Left cardiac atrium (tissue), 4 donors: Measurements from ENCODE around the gene KLK14. TPM values are rescaled to one million over a fixed set of nuclear protein-coding genes. Genes with fewer than 3 reads are reported as not detected.
A peak's percentile ranks its signal among the peaks of the same experiment; 100 is the strongest.

Experiments used
- ATAC-seq, 2 donors: fragments of 200-7000 bp; cut with Tn5 transposase; one replicate each; pipeline ENCODE4 v1.9.1; 2020; ENCODE audit warnings: mild to moderate bottlenecking in 2 of 2, moderate library complexity in 2 of 2
- DNase-seq: peaks from one replicate; pipeline ENCODE4 v3.0.0-alpha.2; 2020
- intact Hi-C, 2 donors: fragments of 100-400 bp; cut with DNase I; formaldehyde crosslinking; loops; one replicate each; pipeline versions ENCODE4 v1.14.1 to v1.15.1; 2022 to 2023
- total RNA-seq, 2 donors: library from RNA; stranded (reverse); fragmentation: NEBNext Ultra II Directional; extraction: Animal tissue kit (Norgen Biotek cat#: 25700); gene quantifications; one replicate each; pipeline ENCODE4 v1.2.1, GENCODE V29; 2021
- donor health status: DM: no; HTN: yes; CAD: no.
- donor health status: DM: no; HTN: yes; CAD: no; lungs with severe emphysema.
- donor health status: DM: yes; HTN: yes; CAD: no.
- donor health status: Dilated cardiomyopathy.

The KLK14 gene
- total RNA-seq, 2 donors from 2014 or later = 0.21 to 0.31 TPM

- intact Hi-C loops = no loop called here
- DNase-seq = no peak
- ATAC-seq = no peak
Observed at GRCh38 chr19:51091895-51092873, 9.5 kb upstream of the KLK14 start.

- ATAC-seq (no peak), DNase-seq (no peak)
- intact Hi-C loops = no loop called here
Observed at GRCh38 chr19:51091126-51091525, 8.4 kb upstream of the KLK14 start.

GRCh38 chr19:51090471-51090870, 7.8 kb upstream of the KLK14 start:
- ATAC-seq (no peak), DNase-seq (no peak)
- intact Hi-C loops = no loop called here

GRCh38 chr19:51089786-51090185, 7.1 kb upstream of the KLK14 start:
- DNase-seq (no peak), ATAC-seq (no peak)
- intact Hi-C loops = no loop called here

- ATAC-seq (no peak), DNase-seq (no peak)
- intact Hi-C loops = no loop called here
Observed at GRCh38 chr19:51086153-51086850, 3.6 kb upstream of the KLK14 start.

GRCh38 chr19:51084505-51084904, 1.8 kb upstream of the KLK14 start:
- ATAC-seq = no peak
- no peak for DNase-seq
- intact Hi-C loops = no loop called here

GRCh38 chr19:51083783-51084182, 1.1 kb upstream of the KLK14 start:
- DNase-seq (no peak), ATAC-seq (no peak)
- intact Hi-C loops = no loop called here

- DNase-seq (no peak), ATAC-seq (no peak)
- intact Hi-C loops = no loop called here
Observed at GRCh38 chr19:51083181-51083580, 494 bp upstream of the KLK14 start.

GRCh38 chr19:51081476-51081875, 1.2 kb downstream of the KLK14 start:
- intact Hi-C loops = no loop called here
- DNase-seq (no peak), ATAC-seq (no peak)

GRCh38 chr19:51079481-51080110, 3.1 kb downstream of the KLK14 start:
- peak; percentile 67 to 92 for ATAC-seq
- intact Hi-C loops = no loop called here
- DNase-seq = peak; percentile 75

GRCh38 chr19:51078731-51079130, 4.0 kb downstream of the KLK14 start:
- DNase-seq (no peak), ATAC-seq (no peak)
- intact Hi-C loops = no loop called here

GRCh38 chr19:51078104-51078503, 4.6 kb downstream of the KLK14 start:
- intact Hi-C loops = no loop called here
- DNase-seq = no peak
- ATAC-seq = no peak

GRCh38 chr19:51076631-51077213, 6.0 kb downstream of the KLK14 start:
- ATAC-seq (no peak), DNase-seq (no peak)
- intact Hi-C loops = no loop called here

GRCh38 chr19:51075998-51076397, 6.7 kb downstream of the KLK14 start:
- ATAC-seq = no peak
- DNase-seq = no peak
- intact Hi-C loops = no loop called here

- no peak for ATAC-seq
- intact Hi-C loops = no loop called here
- DNase-seq = no peak
Observed at GRCh38 chr19:51071095-51071405, 11.6 kb downstream of the KLK14 start.

GRCh38 chr19:51070334-51071094, 12.2 kb downstream of the KLK14 start:
- DNase-seq = no peak
- ATAC-seq = no peak
- intact Hi-C loops = no loop called here

GRCh38 chr19:51066393-51067186, 16.1 kb downstream of the KLK14 start:
- intact Hi-C loops = no loop called here
- DNase-seq (no peak), ATAC-seq (no peak)

GRCh38 chr19:51065221-51065960, 17.3 kb downstream of the KLK14 start:
- intact Hi-C loops = no loop called here

More at GRCh38 chr19:51065221-51065960, 17.3 kb downstream of the KLK14 start:
- DNase-seq (no peak), ATAC-seq (peak; percentile 15 to 55)
